ENCODE measurements around the gene PRDM15.

Gene PRDM15

GRCh38 chr21:41765973-41766882, 112.9 kb downstream of the PRDM15 start:
- no peak overlapping the region for H2BK12ac ChIP-seq (ENCODE audit: low read length in 2 of 2)
- 8% methylated on average over 82 of the region's 88 CpGs for WGBS
- H2AFZ ChIP-seq (ENCODE audit: low read depth, low read length) = no peak overlapping the region
- no peak overlapping the region for H4K8ac ChIP-seq (ENCODE audit: low read length)
- no peaks in the 10 kb centered on the region for H3K9me3 ChIP-seq (ENCODE audit: control insufficient read depth, low read length)
- H3K4me1 ChIP-seq (ENCODE audit: control insufficient read depth, insufficient read depth, low read depth, low read length) = peaks cover 57% of the 10 kb centered on the region
- H2AK5ac ChIP-seq (ENCODE audit: low read length, severe bottlenecking) = no peak overlapping the region
- peak overlapping the region; percentile 84 for H3K4me2 ChIP-seq (ENCODE audit: low read length, poor library complexity, severe bottlenecking)
- no peak overlapping the region for H3K23ac ChIP-seq (ENCODE audit: low read length in 2 of 2)
- no peak overlapping the region for H2BK15ac ChIP-seq (ENCODE audit: low read depth, poor library complexity, severe bottlenecking)
- no peak for DNase-seq
- H3K79me1 ChIP-seq (replicated peaks; ENCODE audit: low read length, poor library complexity, severe bottlenecking) = peaks cover 5% of the 10 kb centered on the region
- no peak overlapping the region for H2BK5ac ChIP-seq (ENCODE audit: low read depth, low read length, poor library complexity, severe bottlenecking)
- H2BK120ac ChIP-seq (ENCODE audit: low read depth, low read length) = no peak overlapping the region
- H3K4ac ChIP-seq (ENCODE audit: low read depth in 1 of 2, low read length in 2 of 2) = no peak overlapping the region
- H3K18ac ChIP-seq (ENCODE audit: low read depth in 1 of 2, low read length in 2 of 2) = no peak overlapping the region
- peak overlapping the region in 1 of 2 experiments; percentile 94 for H3K4me3 ChIP-seq (ENCODE audit: insufficient read depth in 1 of 2, low read depth in 1 of 2, low read length in 2 of 2)
- H4K91ac ChIP-seq (ENCODE audit: low read length) = no peak overlapping the region
- peaks cover 18 to 100% of the 10 kb centered on the region in 2 experiments for H3K27me3 ChIP-seq (ENCODE audit: control insufficient read depth in 1 of 2, insufficient read depth in 1 of 2, low read length in 2 of 2)
- no peak overlapping the region for H3K27ac ChIP-seq (ENCODE audit: low read length, poor library complexity, severe bottlenecking)
- no peak overlapping the region for H3K9ac ChIP-seq (ENCODE audit: low read length)
- H3K36me3 ChIP-seq (ENCODE audit: control insufficient read depth in 1 of 2, insufficient read depth in 2 of 2, low read depth in 1 of 2, low read length in 2 of 2) = no peaks in the 10 kb centered on the region
- H3K14ac ChIP-seq (ENCODE audit: low read length in 2 of 2) = no peak overlapping the region

GRCh38 chr21:41765420-41765821, 113.7 kb downstream of the PRDM15 start:
- Histone ChIP-seq H2AK5ac (ENCODE audit: low read length, severe bottlenecking) (peak overlapping the region; percentile 33), H3K4me2 (ENCODE audit: low read length, poor library complexity, severe bottlenecking) (peak overlapping the region; percentile 9), H2BK15ac (ENCODE audit: low read depth, poor library complexity, severe bottlenecking) (no peak overlapping the region), H3K23ac (ENCODE audit: low read length in 2 of 2) (peak overlapping the region in 1 of 2 experiments; percentile 80), H2BK120ac (ENCODE audit: low read depth, low read length) (no peak overlapping the region), H2BK12ac (ENCODE audit: low read length in 2 of 2) (no peak overlapping the region), H3K27me3 (ENCODE audit: control insufficient read depth in 1 of 2, insufficient read depth in 1 of 2, low read length in 2 of 2) (peaks cover 10 to 99% of the 10 kb centered on the region in 2 experiments), H2BK5ac (ENCODE audit: low read depth, low read length, poor library complexity, severe bottlenecking) (no peak overlapping the region), H3K79me1 (replicated peaks; ENCODE audit: low read length, poor library complexity, severe bottlenecking) (peaks cover 5% of the 10 kb centered on the region), H3K14ac (ENCODE audit: low read length in 2 of 2) (no peak overlapping the region), H4K8ac (ENCODE audit: low read length) (no peak overlapping the region), H3K18ac (ENCODE audit: low read depth in 1 of 2, low read length in 2 of 2) (no peak overlapping the region), H3K4me3 (ENCODE audit: insufficient read depth in 1 of 2, low read depth in 1 of 2, low read length in 2 of 2) (no peak overlapping the region), H3K27ac (ENCODE audit: low read length, poor library complexity, severe bottlenecking) (no peak overlapping the region), H3K9ac (ENCODE audit: low read length) (no peak overlapping the region), H3K4me1 (ENCODE audit: control insufficient read depth, insufficient read depth, low read depth, low read length) (peaks cover 65% of the 10 kb centered on the region), H3K4ac (ENCODE audit: low read depth in 1 of 2, low read length in 2 of 2) (no peak overlapping the region), H3K9me3 (ENCODE audit: control insufficient read depth, low read length) (no peaks in the 10 kb centered on the region), H4K91ac (ENCODE audit: low read length) (no peak overlapping the region), H2AFZ (ENCODE audit: low read depth, low read length) (no peak overlapping the region), H3K36me3 (ENCODE audit: control insufficient read depth in 1 of 2, insufficient read depth in 2 of 2, low read depth in 1 of 2, low read length in 2 of 2) (no peaks in the 10 kb centered on the region)
- DNase-seq = no peak
- WGBS = 47% methylated on average over 10 of the region's 11 CpGs

GRCh38 chr21:41764558-41765419, 114.4 kb downstream of the PRDM15 start:
- Histone ChIP-seq H3K14ac (ENCODE audit: low read length in 2 of 2) (no peak overlapping the region), H2AFZ (ENCODE audit: low read depth, low read length) (no peak overlapping the region), H3K36me3 (ENCODE audit: control insufficient read depth in 1 of 2, insufficient read depth in 2 of 2, low read depth in 1 of 2, low read length in 2 of 2) (no peaks in the 10 kb centered on the region), H2BK5ac (ENCODE audit: low read depth, low read length, poor library complexity, severe bottlenecking) (no peak overlapping the region), H3K4me1 (ENCODE audit: control insufficient read depth, insufficient read depth, low read depth, low read length) (peaks cover 66% of the 10 kb centered on the region), H3K4me2 (ENCODE audit: low read length, poor library complexity, severe bottlenecking) (peak overlapping the region; percentile 31), H3K27ac (ENCODE audit: low read length, poor library complexity, severe bottlenecking) (peak overlapping the region; percentile 77), H4K91ac (ENCODE audit: low read length) (no peak overlapping the region), H3K4me3 (ENCODE audit: insufficient read depth in 1 of 2, low read depth in 1 of 2, low read length in 2 of 2) (no peak overlapping the region), H3K23ac (ENCODE audit: low read length in 2 of 2) (no peak overlapping the region), H3K18ac (ENCODE audit: low read depth in 1 of 2, low read length in 2 of 2) (no peak overlapping the region), H2BK120ac (ENCODE audit: low read depth, low read length) (no peak overlapping the region), H2AK5ac (ENCODE audit: low read length, severe bottlenecking) (peak overlapping the region; percentile 71), H2BK15ac (ENCODE audit: low read depth, poor library complexity, severe bottlenecking) (no peak overlapping the region), H3K79me1 (replicated peaks; ENCODE audit: low read length, poor library complexity, severe bottlenecking) (peaks cover 5% of the 10 kb centered on the region), H3K9me3 (ENCODE audit: control insufficient read depth, low read length) (no peaks in the 10 kb centered on the region), H3K9ac (ENCODE audit: low read length) (no peak overlapping the region), H3K4ac (ENCODE audit: low read depth in 1 of 2, low read length in 2 of 2) (no peak overlapping the region), H2BK12ac (ENCODE audit: low read length in 2 of 2) (no peak overlapping the region), H3K27me3 (ENCODE audit: control insufficient read depth in 1 of 2, insufficient read depth in 1 of 2, low read length in 2 of 2) (peaks cover 4 to 99% of the 10 kb centered on the region in 2 experiments), H4K8ac (ENCODE audit: low read length) (no peak overlapping the region)
- 61% methylated on average over 6 of the region's 7 CpGs for WGBS
- no peak for DNase-seq

GRCh38 chr21:41763996-41764395, 115.1 kb downstream of the PRDM15 start:
- DNase-seq = no peak
- 73% methylated on average over 8 of the region's 8 CpGs for WGBS

More at GRCh38 chr21:41763996-41764395, 115.1 kb downstream of the PRDM15 start:
- peaks cover 10% of the 10 kb centered on the region for H3K79me1 ChIP-seq (replicated peaks; ENCODE audit: low read length, poor library complexity, severe bottlenecking)
- H3K4ac ChIP-seq (ENCODE audit: low read depth in 1 of 2, low read length in 2 of 2) = no peak overlapping the region
- peaks cover 0 to 94% of the 10 kb centered on the region in 2 experiments for H3K27me3 ChIP-seq (ENCODE audit: control insufficient read depth in 1 of 2, insufficient read depth in 1 of 2, low read length in 2 of 2)
- H3K4me3 ChIP-seq (ENCODE audit: insufficient read depth in 1 of 2, low read depth in 1 of 2, low read length in 2 of 2) = no peak overlapping the region
- no peak overlapping the region for H3K23ac ChIP-seq (ENCODE audit: low read length in 2 of 2)
- H3K14ac ChIP-seq (ENCODE audit: low read length in 2 of 2) = no peak overlapping the region
- H2BK5ac ChIP-seq (ENCODE audit: low read depth, low read length, poor library complexity, severe bottlenecking) = peak overlapping the region; percentile 33
- H3K36me3 ChIP-seq (ENCODE audit: control insufficient read depth in 1 of 2, insufficient read depth in 2 of 2, low read depth in 1 of 2, low read length in 2 of 2) = no peaks in the 10 kb centered on the region
- peak overlapping the region; percentile 59 for H2AK5ac ChIP-seq (ENCODE audit: low read length, severe bottlenecking)
- no peak overlapping the region for H4K8ac ChIP-seq (ENCODE audit: low read length)
- no peak overlapping the region for H2BK120ac ChIP-seq (ENCODE audit: low read depth, low read length)
- H2BK15ac ChIP-seq (ENCODE audit: low read depth, poor library complexity, severe bottlenecking) = no peak overlapping the region
- H3K18ac ChIP-seq (ENCODE audit: low read depth in 1 of 2, low read length in 2 of 2) = no peak overlapping the region
- peaks cover 66% of the 10 kb centered on the region for H3K4me1 ChIP-seq (ENCODE audit: control insufficient read depth, insufficient read depth, low read depth, low read length)
- H4K91ac ChIP-seq (ENCODE audit: low read length) = no peak overlapping the region
- no peaks in the 10 kb centered on the region for H3K9me3 ChIP-seq (ENCODE audit: control insufficient read depth, low read length)
- peak overlapping the region; percentile 71 for H3K27ac ChIP-seq (ENCODE audit: low read length, poor library complexity, severe bottlenecking)
- peak overlapping the region; percentile 34 for H3K4me2 ChIP-seq (ENCODE audit: low read length, poor library complexity, severe bottlenecking)
- no peak overlapping the region for H3K9ac ChIP-seq (ENCODE audit: low read length)
- H2AFZ ChIP-seq (ENCODE audit: low read depth, low read length) = no peak overlapping the region
- H2BK12ac ChIP-seq (ENCODE audit: low read length in 2 of 2) = no peak overlapping the region

Measured in mesenchymal stem cell (in vitro differentiated cells and primary cell).